Cardiac muscle cell (in vitro differentiated cells and primary cell): ENCODE measurements around the gene TMEM144. TPM values are rescaled to one million over a fixed set of nuclear protein-coding genes. Genes with fewer than 3 reads are reported as not detected.
A peak's percentile ranks its signal among the peaks of the same experiment; 100 is the strongest.

ENCODE experiments used
- DNase-seq, 2 donors: peaks; one replicate each; pipeline versions ENCODE4 v3.0.0 to v3.0.0-alpha.2; 2010 to 2017; ENCODE audit warnings: low read depth in 1 of 2, low spot score in 1 of 2
- H3K27ac ChIP-seq: fragments of 200-600 bp; sonication (generic); 2 replicates; pipeline ENCODE4 v1.5.1; 2016
- H3K27me3 ChIP-seq: fragments of 200-600 bp; sonication (generic); 2 replicates; pipeline ENCODE4 v1.6.0; 2016; ENCODE audit warnings: control low read depth
- H3K36me3 ChIP-seq: fragments of 200-600 bp; sonication (generic); 2 replicates; pipeline ENCODE4 v1.5.1; 2016; ENCODE audit warnings: control low read depth
- H3K4me1 ChIP-seq: fragments of 200-600 bp; sonication (generic); 2 replicates; pipeline ENCODE4 v1.8.1; 2017; ENCODE audit warnings: low read depth, mild to moderate bottlenecking, mixed run types
- H3K4me3 ChIP-seq: fragments of 200-600 bp; sonication (generic); 2 replicates; pipeline ENCODE4 v1.5.1; 2016; ENCODE audit warnings: mild to moderate bottlenecking
- H3K9me3 ChIP-seq: fragments of 200-600 bp; sonication (generic); 2 replicates; pipeline ENCODE4 v1.5.1; 2017; ENCODE audit warnings: low read depth, mild to moderate bottlenecking, control low read depth
- CTCF ChIP-seq: IDR thresholded peaks from 2 replicates; pipeline ENCODE4 v1.5.1; 2012; ENCODE audit warnings: low read depth, mild to moderate bottlenecking, low read length
- polyA plus RNA-seq: library from polyadenylated mRNA; unstranded; fragments of >200 nt; fragmentation: Nextera tagmentation; extraction: Ambion mirVana; gene quantifications from 2 replicates; pipeline ENCODE4 v1.2.1, GENCODE V29; 2016
- total RNA-seq: library from RNA; depleted of rRNA; stranded (reverse); fragments of >200 nt; gene quantifications from 2 replicates; pipeline ENCODE4 v1.2.3, GENCODE V29; 2016

The TMEM144 gene
- total and polyA plus RNA-seq, 2 experiments from 2014 or later = 11.0 to 11.6 TPM

GRCh38 chr4:158201876-158202275 lies 8.4 kb upstream of the TMEM144 start:
- TF ChIP-seq CTCF = no peak
- Histone ChIP-seq H3K36me3 (no peaks in the 10 kb centered on the region), H3K27me3 (no peaks in the 10 kb centered on the region), H3K4me1 (no peaks in the 10 kb centered on the region), H3K4me3 (no peak overlapping the region), H3K9me3 (no peaks in the 10 kb centered on the region), H3K27ac (no peak overlapping the region)
- DNase-seq = no peak

- no peak for DNase-seq
- Histone ChIP-seq H3K27ac (no peak overlapping the region), H3K9me3 (no peaks in the 10 kb centered on the region), H3K4me1 (no peaks in the 10 kb centered on the region), H3K4me3 (no peak overlapping the region), H3K27me3 (no peaks in the 10 kb centered on the region), H3K36me3 (no peaks in the 10 kb centered on the region)
- no peak for TF ChIP-seq CTCF
These were observed 7.8 kb upstream of the TMEM144 start for GRCh38 chr4:158202481-158202880.

- DNase-seq = no peak
- Histone ChIP-seq H3K36me3 (no peaks in the 10 kb centered on the region), H3K27me3 (no peaks in the 10 kb centered on the region), H3K27ac (no peak overlapping the region), H3K9me3 (no peaks in the 10 kb centered on the region), H3K4me3 (no peak overlapping the region), H3K4me1 (no peaks in the 10 kb centered on the region)
- TF ChIP-seq CTCF = no peak
These were observed 6.8 kb upstream of the TMEM144 start for GRCh38 chr4:158203436-158203835.

GRCh38 chr4:158203929-158204328 lies 6.4 kb upstream of the TMEM144 start:
- H3K36me3 ChIP-seq = no peaks in the 10 kb centered on the region
- no peaks in the 10 kb centered on the region for H3K9me3 ChIP-seq
- no peak for DNase-seq
- H3K27me3 ChIP-seq = no peaks in the 10 kb centered on the region
- no peak overlapping the region for H3K4me3 ChIP-seq
- H3K27ac ChIP-seq = no peak overlapping the region
- no peak for TF ChIP-seq CTCF
- H3K4me1 ChIP-seq = no peaks in the 10 kb centered on the region

- Histone ChIP-seq H3K27ac (peak overlapping the region; percentile 89), H3K27me3 (no peaks in the 10 kb centered on the region)
- TF ChIP-seq CTCF = no peak
These were observed 1.2 kb upstream of the TMEM144 start for GRCh38 chr4:158208963-158209640.

GRCh38 chr4:158211222-158211621 lies 936 bp downstream of the TMEM144 start:
- Histone ChIP-seq H3K27me3 (no peaks in the 10 kb centered on the region), H3K27ac (peak overlapping the region; percentile 89), H3K36me3 (peaks cover 4% of the 10 kb centered on the region), H3K4me3 (peak overlapping the region; percentile 46), H3K4me1 (peaks cover 14% of the 10 kb centered on the region), H3K9me3 (no peaks in the 10 kb centered on the region)
- DNase-seq = peak in 1 of 2 donors; percentile 2
- TF ChIP-seq CTCF = no peak

More at GRCh38 chr4:158208963-158209640, 1.2 kb upstream of the TMEM144 start:
- Histone ChIP-seq H3K36me3 (peaks cover 4% of the 10 kb centered on the region), H3K4me3 (no peak overlapping the region), H3K9me3 (no peaks in the 10 kb centered on the region), H3K4me1 (peaks cover 14% of the 10 kb centered on the region)
- DNase-seq = peak in 1 of 2 donors; percentile 3
